Mesenteric fat pad (tissue), 1 donor: ENCODE data around the gene SPECC1L. TPM values are rescaled to one million over a fixed set of nuclear protein-coding genes. Genes with fewer than 3 reads are reported as not detected.

Experiments used
- DNase-seq: peaks from one replicate; pipeline ENCODE4 v3.0.0-alpha.2; 2020; ENCODE audit warnings: low spot score
- total RNA-seq: library from RNA; stranded (reverse); fragmentation: NEBNext Ultra II Directional; extraction: Animal tissue kit (Norgen Biotek cat#: 25700); gene quantifications from one replicate; pipeline ENCODE4 v1.2.1, GENCODE V29; 2021
- donor health status: DM: yes; HTN: yes; CAD: no.

SPECC1L gene
- total RNA-seq, 1 donor from 2014 or later: 69.2 TPM

DNA sequence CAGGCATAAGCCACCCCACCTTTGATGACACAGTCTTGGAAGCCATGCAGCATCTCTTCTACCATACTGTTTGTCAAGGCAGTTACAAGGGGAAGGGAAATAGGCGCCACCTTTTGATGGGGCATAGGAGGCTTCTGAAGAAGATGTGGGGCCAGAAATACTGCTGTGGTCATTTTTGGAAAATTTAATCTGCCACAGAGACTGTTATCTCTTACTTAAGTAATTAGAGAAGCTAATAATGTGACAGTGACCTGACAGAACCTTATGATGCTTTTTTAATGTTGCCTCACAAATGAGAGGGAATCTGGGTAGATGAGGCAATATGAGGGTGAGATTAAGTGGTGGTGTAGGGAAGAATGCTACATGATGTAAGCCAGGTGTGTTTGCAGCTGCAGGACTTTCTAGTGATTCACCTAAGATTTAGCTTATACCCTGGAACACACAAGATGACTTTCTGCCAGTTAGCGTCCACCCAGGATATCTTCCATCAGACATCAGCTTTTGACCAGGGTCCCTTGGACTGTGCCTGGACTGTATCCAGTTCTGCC lies 122.5 kb downstream of the SPECC1L start:
- DNase-seq: no peak

- DNase-seq: no peak
These were observed 123.2 kb downstream of the SPECC1L start for GRCh38 chr22:24393848-24394247.

DNA sequence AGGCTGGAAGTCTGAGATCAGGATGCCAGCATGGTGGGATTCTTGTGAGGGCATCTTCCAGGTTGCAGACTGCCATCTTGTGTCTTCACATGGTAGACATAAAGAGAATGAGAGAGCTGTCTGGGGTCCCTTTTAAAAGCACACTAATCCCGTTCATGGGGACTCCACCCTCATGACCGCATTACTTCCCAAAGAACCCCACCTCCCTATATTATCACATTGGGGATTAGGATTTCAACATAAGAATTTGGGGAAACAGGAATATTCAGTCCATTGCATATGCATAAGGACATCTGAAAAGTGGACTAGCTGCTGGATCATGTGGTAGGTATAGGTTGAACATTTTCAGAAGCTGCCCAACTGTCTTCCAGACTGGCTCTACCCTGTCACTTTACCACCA lies 123.6 kb downstream of the SPECC1L start:
- DNase-seq: no peak

DNA sequence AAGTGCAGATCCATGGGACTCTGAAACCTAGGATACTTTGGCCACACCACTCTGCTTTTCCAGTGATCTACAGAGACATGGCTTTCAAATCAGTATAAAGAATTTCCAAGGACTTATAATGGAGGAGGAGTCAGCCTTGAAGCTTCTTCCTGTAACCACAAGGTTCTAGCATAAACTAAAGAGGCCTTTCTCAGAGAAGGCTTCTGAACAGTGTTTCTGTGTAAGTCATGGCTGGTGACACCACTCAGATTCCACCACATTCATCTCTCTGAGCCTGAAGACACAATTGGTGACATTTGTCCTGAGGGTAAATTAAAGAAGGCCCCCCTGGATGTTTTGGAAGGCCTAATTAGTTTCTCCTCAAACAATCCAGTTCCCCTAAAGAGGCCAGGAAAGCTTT lies 127.8 kb downstream of the SPECC1L start:
- no peak for DNase-seq

GRCh38 chr22:24400034-24400725 lies 129.5 kb downstream of the SPECC1L start:
- DNase-seq: no peak

GRCh38 chr22:24400726-24401596 lies 130.3 kb downstream of the SPECC1L start:
- DNase-seq: no peak

- no peak for DNase-seq
These were observed 131.3 kb downstream of the SPECC1L start for GRCh38 chr22:24401931-24402367.

GRCh38 chr22:24402460-24403192 lies 132.0 kb downstream of the SPECC1L start:
- DNase-seq: no peak

- DNase-seq: no peak
These were observed 132.7 kb downstream of the SPECC1L start for GRCh38 chr22:24403346-24403745.

GRCh38 chr22:24404561-24405275 lies 134.1 kb downstream of the SPECC1L start:
- DNase-seq: no peak

- no peak for DNase-seq
These were observed 135.1 kb downstream of the SPECC1L start for GRCh38 chr22:24405631-24406321.

DNA sequence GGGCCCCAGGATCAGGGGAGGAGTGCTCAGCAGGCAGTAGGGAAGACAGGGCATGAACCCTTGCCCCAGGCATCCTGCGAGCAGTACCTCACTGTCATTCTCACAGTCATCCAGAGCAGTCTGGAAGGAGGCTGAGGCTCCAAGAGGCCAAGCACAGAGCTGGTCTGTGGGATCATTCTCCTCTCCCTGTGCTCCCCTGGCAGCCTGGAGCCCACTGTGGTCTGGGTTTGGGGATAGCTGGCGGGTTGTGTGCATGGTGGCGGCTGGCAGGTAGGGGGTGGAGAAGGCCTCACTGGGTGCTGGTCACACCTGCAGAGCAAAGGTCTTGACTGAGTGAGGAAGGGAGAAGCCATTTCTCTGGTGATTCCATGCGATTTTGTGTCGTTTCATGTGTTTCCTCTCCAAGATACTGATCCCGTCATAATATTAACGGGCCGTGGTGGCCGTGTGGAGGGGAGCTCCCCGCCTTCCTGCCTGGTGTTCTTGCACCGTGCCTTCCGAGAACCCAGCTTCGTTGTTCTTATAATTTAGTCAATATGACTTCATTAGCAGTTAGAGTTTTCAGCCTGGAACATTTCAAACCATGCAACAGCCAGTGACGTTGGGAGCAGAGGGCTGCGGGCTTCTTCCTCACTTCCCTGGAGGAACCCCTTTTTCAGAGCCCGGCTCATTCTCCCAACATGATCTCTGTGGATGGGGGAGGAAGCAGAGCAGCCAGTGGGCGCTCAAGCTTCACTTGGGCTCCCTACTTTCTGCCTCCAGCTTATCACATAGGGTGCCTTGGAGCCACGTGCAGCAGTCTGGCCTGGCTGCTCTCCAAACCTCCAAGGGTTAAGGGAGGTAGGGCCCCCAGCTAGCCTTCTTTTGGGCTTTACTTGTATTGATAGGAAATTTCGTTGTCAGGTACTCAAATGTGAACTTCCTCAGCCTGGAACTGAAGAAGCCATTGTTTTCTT lies 136.0 kb downstream of the SPECC1L start:
- no peak for DNase-seq

GRCh38 chr22:24407278-24407665 lies 136.6 kb downstream of the SPECC1L start:
- no peak for DNase-seq

GRCh38 chr22:24407884-24408283 lies 137.3 kb downstream of the SPECC1L start:
- no peak for DNase-seq

DNA sequence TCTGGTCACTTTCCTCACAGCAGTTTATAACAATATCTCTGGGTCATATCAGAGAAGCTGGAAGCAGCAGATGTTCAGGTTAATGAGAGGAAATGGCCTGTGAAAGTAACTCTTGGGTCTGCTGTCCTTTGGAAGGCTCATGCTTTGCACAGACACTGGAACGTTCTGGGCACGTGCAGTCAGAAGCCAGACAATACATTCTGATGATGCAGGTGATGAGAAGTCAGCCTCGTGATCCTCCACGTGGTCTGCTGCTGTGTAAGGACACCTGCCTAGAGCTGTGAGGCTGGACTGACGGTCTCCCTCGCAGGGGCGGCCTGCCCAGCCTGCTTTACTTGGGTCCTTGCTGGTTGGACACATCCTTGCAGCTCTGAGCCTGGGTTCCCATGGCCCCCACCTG lies 138.0 kb downstream of the SPECC1L start:
- DNase-seq: peak; percentile 82

GRCh38 chr22:24409707-24410106 lies 139.1 kb downstream of the SPECC1L start:
- no peak for DNase-seq

DNA sequence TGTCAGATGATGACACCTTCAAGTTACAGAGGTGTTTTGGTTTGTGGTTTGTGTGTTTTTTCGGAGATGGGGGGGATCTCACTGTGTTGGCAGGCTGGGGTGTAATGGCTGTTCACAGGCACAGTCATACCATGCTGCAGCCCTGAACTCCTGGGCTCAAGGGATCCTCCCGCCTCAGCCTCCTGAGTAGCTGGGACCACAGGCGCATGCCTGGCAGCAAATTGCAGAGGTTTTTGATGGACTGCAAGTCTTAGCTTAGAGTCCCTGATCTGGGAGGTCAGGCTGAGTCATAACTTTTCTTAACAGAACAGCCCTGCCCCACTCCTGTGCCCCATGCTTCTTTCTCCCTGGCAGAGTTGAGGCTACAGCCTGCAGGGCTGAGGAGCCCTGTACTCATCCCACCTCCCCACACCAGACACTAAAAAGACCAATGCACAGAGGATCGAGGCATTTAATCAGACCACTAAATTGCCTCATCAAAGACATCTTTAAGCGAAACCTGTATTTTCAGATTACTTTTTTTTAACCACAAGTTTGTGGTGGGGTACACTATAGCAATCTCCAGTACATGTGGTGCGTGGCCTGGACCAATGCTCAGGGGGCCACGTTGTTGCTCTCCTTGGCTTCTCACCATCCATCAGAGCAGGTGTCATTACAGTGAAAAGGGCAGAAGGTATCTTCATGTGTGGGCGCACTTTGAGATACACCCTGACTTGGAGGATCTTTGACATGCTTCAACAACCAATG lies 139.7 kb downstream of the SPECC1L start:
- no peak for DNase-seq

GRCh38 chr22:24411256-24412004 lies 140.8 kb downstream of the SPECC1L start:
- DNase-seq: no peak
